B cell (primary cell): Measurements from ENCODE around the gene ANKRD2. TPM values are rescaled to one million over a fixed set of nuclear protein-coding genes. Genes with fewer than 3 reads are reported as not detected.

Source experiments
- ATAC-seq: fragments of 200-7000 bp; cut with Tn5 transposase; one replicate; pipeline ENCODE4 v1.10.0; 2021; ENCODE audit warnings: low read depth, mild to moderate bottlenecking, moderate number of reproducible peaks, moderate library complexity
- CTCF ChIA-PET: fragments of 350-600 bp; sonication (Branson Sonifier 250); formaldehyde crosslinking; loops from one replicate; lab custom pipeline; 2021; ENCODE audit warnings: antibody characterized with exemption, inconsistent platforms; lab: Charles Lee
- POLR2A ChIA-PET: fragments of 350-600 bp; sonication (Branson Sonifier 250); formaldehyde crosslinking; loops from one replicate; lab custom pipeline; 2021; ENCODE audit warnings: antibody characterized with exemption; lab: Charles Lee
- DNase-seq: peaks from one replicate; pipeline ENCODE4 v3.0.0; 2013
- H2AFZ ChIP-seq: 2 replicates; pipeline ENCODE4 v1.6.1; 2012; ENCODE audit warnings: mild to moderate bottlenecking, low read depth, low read length; ENCODE audit not compliant: insufficient read depth, poor library complexity, severe bottlenecking
- H3K27ac ChIP-seq, 2 donors: 1 replicate in 1 of 2; 2 replicates in 1 of 2; pipeline ENCODE4 v1.5.1; 2012 to 2013; ENCODE audit warnings: low read length in 2 of 2, mild to moderate bottlenecking in 2 of 2, moderate library complexity in 1 of 2
- H3K27me3 ChIP-seq, 4 experiments: fragments of 200-600 bp in 1 of 4; sonication (generic) in 1 of 4; replicated peaks in 1 of 4; 1 replicate in 2 of 4; 2 replicates in 2 of 4; pipeline versions ENCODE4 v1.6.1 to v1.7.0; 2013 to 2016; ENCODE audit warnings: low read length in 3 of 4, mild to moderate bottlenecking in 2 of 4, mixed read lengths in 1 of 4, moderate library complexity in 1 of 4; ENCODE audit not compliant: insufficient read depth in 4 of 4, control insufficient read depth in 3 of 4; ENCODE audit errors: control extremely low read depth in 1 of 4
- H3K36me3 ChIP-seq, 2 experiments: replicated peaks in 1 of 2; 1 replicate in 1 of 2; 2 replicates in 1 of 2; pipeline versions ENCODE4 v1.6.1 to v1.7.1; 2013; ENCODE audit warnings: low read length in 1 of 2; ENCODE audit not compliant: insufficient read depth in 2 of 2, control insufficient read depth in 1 of 2; ENCODE audit errors: control extremely low read depth in 1 of 2, extremely low read depth in 1 of 2
- H3K4me1 ChIP-seq, 2 donors: fragments of 200-600 bp in 1 of 2; sonication (generic) in 1 of 2; 1 replicate in 1 of 2; 2 replicates in 1 of 2; pipeline versions ENCODE4 v1.5.1 to v1.6.1; 2013 to 2017; ENCODE audit warnings: low read length in 2 of 2; ENCODE audit not compliant: control insufficient read depth in 2 of 2, insufficient read depth in 2 of 2
- H3K4me2 ChIP-seq: replicated peaks from 2 replicates; pipeline ENCODE3; 2012; ENCODE audit warnings: mild to moderate bottlenecking, low read depth, low read length; ENCODE audit not compliant: poor library complexity, severe bottlenecking
- H3K4me3 ChIP-seq, 5 experiments: fragments of 200-600 bp in 1 of 5; sonication (generic) in 1 of 5; 1 replicate in 3 of 5; 2 replicates in 2 of 5; pipeline versions ENCODE4 v1.5.1 to v1.7.0; 2011 to 2016; ENCODE audit warnings: low read length in 4 of 5, mild to moderate bottlenecking in 4 of 5, low read depth in 2 of 5, control low read depth in 1 of 5, moderate library complexity in 1 of 5; ENCODE audit not compliant: insufficient read depth in 1 of 5; ENCODE audit errors: control extremely low read depth in 1 of 5, extremely low read depth in 1 of 5
- H3K79me2 ChIP-seq: fragments of 200-600 bp; sonication (generic); one replicate; pipeline ENCODE4 v1.6.0; 2016; ENCODE audit warnings: low read length; ENCODE audit not compliant: control insufficient read depth, insufficient read depth
- H3K9ac ChIP-seq: fragments of 200-600 bp; sonication (generic); 2 replicates; pipeline ENCODE4 v1.6.1; 2017; ENCODE audit warnings: mild to moderate bottlenecking, low read length, moderate library complexity
- H3K9me3 ChIP-seq, 3 donors: one replicate each; pipeline versions ENCODE4 v1.6.1 to v1.7.1; 2013; ENCODE audit warnings: low read length in 2 of 3; ENCODE audit not compliant: control insufficient read depth in 2 of 3, insufficient read depth in 1 of 3; ENCODE audit errors: control extremely low read depth in 1 of 3
- H4K20me1 ChIP-seq: 2 replicates; pipeline ENCODE4 v1.6.0; 2012; ENCODE audit warnings: mild to moderate bottlenecking, low read length; ENCODE audit not compliant: insufficient read depth, control insufficient read depth, poor library complexity, severe bottlenecking
- H3K27ac Mint-ChIP-seq: one replicate; pipeline ENCODE4 v1.8.0; 2021; ENCODE audit warnings: mixed read lengths
- H3K27me3 Mint-ChIP-seq: one replicate; pipeline ENCODE4 v1.8.0; 2021; ENCODE audit warnings: mixed read lengths
- H3K4me1 Mint-ChIP-seq: one replicate; pipeline ENCODE4 v1.8.0; 2021; ENCODE audit warnings: mixed read lengths
- H3K4me3 Mint-ChIP-seq: one replicate; pipeline ENCODE4 v1.8.0; 2021; ENCODE audit warnings: mixed read lengths
- H3K9me3 Mint-ChIP-seq: one replicate; pipeline ENCODE4 v1.8.0; 2022; ENCODE audit warnings: mixed read lengths; ENCODE audit not compliant: insufficient read depth
- CTCF ChIP-seq: fragments of 200-600 bp; IDR thresholded peaks from one replicate; pipeline ENCODE4 v1.8.0; 2022; ENCODE audit warnings: antibody characterized with exemption, mild to moderate bottlenecking
- EZH2 ChIP-seq: IDR thresholded peaks from 2 replicates; pipeline ENCODE4 v1.6.1; 2012; ENCODE audit warnings: borderline replicate concordance, low read depth, mild to moderate bottlenecking, moderate library complexity, low read length; ENCODE audit not compliant: insufficient read depth, poor library complexity, severe bottlenecking
- WGBS: methylation state at CpG from one replicate; pipeline ENCODE4 v1.1.5; 2013; ENCODE audit warnings: missing lambda C conversion rate; ENCODE audit not compliant: insufficient coverage; 5-methylcytosine and 5-hydroxymethylcytosine counted together
- intact Hi-C: fragments of 100-400 bp; cut with micrococcal nuclease; formaldehyde crosslinking; loops from one replicate; pipeline ENCODE4 v1.10.0; 2022
- polyA plus RNA-seq: library from polyadenylated mRNA; depleted of rRNA; stranded (reverse); fragments of >200 nt; gene quantifications from 2 replicates; pipeline ENCODE4 v1.2.3, GENCODE V29; 2012
- total RNA-seq, 2 donors: library from RNA; stranded (reverse); fragments of 120-200 nt in 1 of 2; gene quantifications; 1 replicate in 1 of 2; 2 replicates in 1 of 2; pipeline versions ENCODE4 v1.2.3 to v1.2.4, GENCODE V29; 2013 to 2022

Gene ANKRD2
- total and polyA plus RNA-seq, 2 donors (not counting 1 experiment from before 2014, with no cell fraction given), result not detected

- TF ChIP-seq CTCF (no peak), EZH2 (no peak)
Measured at GRCh38 chr10:97529685-97530465, 42.7 kb upstream of the ANKRD2 start.

GRCh38 chr10:97531401-97531986, 41.1 kb upstream of the ANKRD2 start:
- no peaks in the 10 kb centered on the region for H3K9me3 ChIP-seq
- no peak overlapping the region for H2AFZ ChIP-seq
- no peaks in the 10 kb centered on the region for H3K4me1 ChIP-seq
- no peaks in the 10 kb centered on the region for H3K36me3 ChIP-seq
- Mint-ChIP-seq H3K4me3 (no peak overlapping the region), H3K27ac (no peak overlapping the region), H3K27me3 (no peaks in the 10 kb centered on the region), H3K9me3 (peaks cover 2% of the 10 kb centered on the region), H3K4me1 (no peaks in the 10 kb centered on the region)
- ATAC-seq (no peak), DNase-seq (no peak)
- H4K20me1 ChIP-seq, result no peaks in the 10 kb centered on the region
- ChIA-PET POLR2A (no interaction called here), CTCF (no interaction called here)
- WGBS, result 93% methylated on average over 7 of the region's 10 CpGs
- H3K9ac ChIP-seq, result no peak overlapping the region
- H3K27me3 ChIP-seq, result no peaks in the 10 kb centered on the region
- no peaks in the 10 kb centered on the region for H3K79me2 ChIP-seq
- no peak overlapping the region for H3K27ac ChIP-seq
- no peak overlapping the region for H3K4me3 ChIP-seq
- intact Hi-C loops, result no loop called here
- TF ChIP-seq EZH2, result no peak
- H3K4me2 ChIP-seq, result no peak overlapping the region

More at GRCh38 chr10:97529685-97530465, 42.7 kb upstream of the ANKRD2 start:
- Mint-ChIP-seq H3K9me3 (peaks cover 2% of the 10 kb centered on the region), H3K4me1 (no peaks in the 10 kb centered on the region), H3K27me3 (peaks cover 6% of the 10 kb centered on the region), H3K27ac (no peak overlapping the region), H3K4me3 (no peak overlapping the region)
- intact Hi-C loops, result no loop called here
- Histone ChIP-seq H3K36me3 (no peaks in the 10 kb centered on the region), H3K9me3 (no peaks in the 10 kb centered on the region), H3K4me1 (no peaks in the 10 kb centered on the region), H2AFZ (no peak overlapping the region), H3K4me3 (no peak overlapping the region), H3K27me3 (no peaks in the 10 kb centered on the region), H3K79me2 (no peaks in the 10 kb centered on the region), H3K4me2 (no peak overlapping the region), H3K27ac (no peak overlapping the region), H4K20me1 (no peaks in the 10 kb centered on the region), H3K9ac (no peak overlapping the region)
- ChIA-PET CTCF (interaction anchor here (1.4 kb wide), 1 partner anchor 24 kb away, joined by 3 read pairs; no protein-coding TSS in a partner anchor), POLR2A (no interaction called here)
- 86% methylated on average over 8 of the region's 14 CpGs for WGBS
- DNase-seq (no peak), ATAC-seq (no peak)
